Osteoblast (primary cell): Measurements from ENCODE around the gene CHST15. TPM values are rescaled to one million over a fixed set of nuclear protein-coding genes. Genes with fewer than 3 reads are reported as not detected.

ENCODE experiments used
- DNase-seq: peaks from one replicate; pipeline ENCODE4 v3.0.0; 2011; ENCODE audit warnings: low spot score, mixed read lengths; ENCODE audit not compliant: insufficient read length; ENCODE audit errors: missing footprints
- H2AFZ ChIP-seq: 2 replicates; pipeline ENCODE4 v1.6.0; 2011; ENCODE audit warnings: mild to moderate bottlenecking, low read length
- H3K27ac ChIP-seq: 2 replicates; pipeline ENCODE4 v1.5.1; 2011; ENCODE audit warnings: mild to moderate bottlenecking, low read depth, low read length, moderate library complexity
- H3K27me3 ChIP-seq: 2 replicates; pipeline ENCODE4 v1.6.0; 2012; ENCODE audit warnings: mild to moderate bottlenecking, control low read depth, inconsistent platforms, low read length, moderate library complexity; ENCODE audit not compliant: insufficient read depth
- H3K36me3 ChIP-seq: 2 replicates; pipeline ENCODE4 v1.5.1; 2011; ENCODE audit warnings: mild to moderate bottlenecking, low read length, control low read depth, moderate library complexity; ENCODE audit not compliant: insufficient read depth
- H3K4me1 ChIP-seq: 2 replicates; pipeline ENCODE4 v1.5.1; 2011; ENCODE audit warnings: mild to moderate bottlenecking, low read length, control low read depth, moderate library complexity; ENCODE audit not compliant: insufficient read depth
- H3K4me2 ChIP-seq: 2 replicates; pipeline ENCODE4 v1.6.0; 2011; ENCODE audit warnings: mild to moderate bottlenecking, low read length; ENCODE audit not compliant: insufficient read depth
- H3K4me3 ChIP-seq: fragments of 200-600 bp; sonication (generic); 3 replicates; pipeline ENCODE4 v1.5.1; 2012; ENCODE audit warnings: mild to moderate bottlenecking, low read length, inconsistent platforms; ENCODE audit not compliant: insufficient read depth
- H3K79me2 ChIP-seq: 2 replicates; pipeline ENCODE4 v1.6.0; 2012; ENCODE audit warnings: mild to moderate bottlenecking, low read length, control low read depth, inconsistent platforms; ENCODE audit not compliant: insufficient read depth
- H3K9me3 ChIP-seq: 2 replicates; pipeline ENCODE4 v1.5.1; 2011; ENCODE audit warnings: low read depth, low read length, control low read depth
- H4K20me1 ChIP-seq: 2 replicates; pipeline ENCODE4 v1.6.0; 2012; ENCODE audit warnings: mild to moderate bottlenecking, low read length, control low read depth; ENCODE audit not compliant: insufficient read depth
- CTCF ChIP-seq: IDR thresholded peaks from 2 replicates; pipeline ENCODE4 v1.5.1; 2011; ENCODE audit warnings: mild to moderate bottlenecking, low read depth, low read length, moderate library complexity; ENCODE audit errors: extremely low read depth
- total RNA-seq: library from RNA; depleted of rRNA; stranded (reverse); fragments of >200 nt; gene quantifications from 2 replicates; pipeline ENCODE4 v1.2.3, GENCODE V29; 2012

The CHST15 gene
- total RNA-seq, 1 donor, result 22.8 TPM

- DNase-seq, result peak; percentile 17
- Histone ChIP-seq H3K4me2 (no peak overlapping the region), H3K9me3 (no peaks in the 10 kb centered on the region), H2AFZ (no peak overlapping the region), H3K36me3 (peaks cover 4% of the 10 kb centered on the region), H3K27me3 (no peaks in the 10 kb centered on the region), H3K27ac (no peak overlapping the region), H3K79me2 (no peaks in the 10 kb centered on the region), H4K20me1 (no peaks in the 10 kb centered on the region), H3K4me1 (peaks cover 26% of the 10 kb centered on the region), H3K4me3 (no peak overlapping the region)
- TF ChIP-seq CTCF, result no peak
These were observed 88.3 kb downstream of the CHST15 start for GRCh38 chr10:124005091-124005490.

GRCh38 chr10:124004663-124005004, 88.8 kb downstream of the CHST15 start:
- Histone ChIP-seq H3K79me2 (no peaks in the 10 kb centered on the region), H3K27ac (no peak overlapping the region), H3K4me1 (peaks cover 28% of the 10 kb centered on the region), H2AFZ (no peak overlapping the region), H3K9me3 (no peaks in the 10 kb centered on the region), H3K4me3 (no peak overlapping the region), H3K4me2 (no peak overlapping the region), H3K36me3 (peaks cover 3% of the 10 kb centered on the region), H3K27me3 (no peaks in the 10 kb centered on the region), H4K20me1 (no peaks in the 10 kb centered on the region)
- no peak for DNase-seq
- TF ChIP-seq CTCF, result no peak

- Histone ChIP-seq H2AFZ (no peak overlapping the region), H4K20me1 (no peaks in the 10 kb centered on the region), H3K27ac (no peak overlapping the region), H3K4me1 (peaks cover 28% of the 10 kb centered on the region), H3K79me2 (no peaks in the 10 kb centered on the region), H3K4me3 (no peak overlapping the region), H3K4me2 (no peak overlapping the region), H3K27me3 (no peaks in the 10 kb centered on the region), H3K9me3 (no peaks in the 10 kb centered on the region), H3K36me3 (no peaks in the 10 kb centered on the region)
- TF ChIP-seq CTCF, result no peak
- DNase-seq, result no peak
These were observed 89.3 kb downstream of the CHST15 start for GRCh38 chr10:124003871-124004662.

GRCh38 chr10:124003481-124003870, 89.9 kb downstream of the CHST15 start:
- Histone ChIP-seq H3K27ac (no peak overlapping the region), H4K20me1 (no peaks in the 10 kb centered on the region), H3K4me1 (peaks cover 31% of the 10 kb centered on the region), H3K9me3 (no peaks in the 10 kb centered on the region), H3K27me3 (no peaks in the 10 kb centered on the region), H3K36me3 (no peaks in the 10 kb centered on the region), H3K79me2 (no peaks in the 10 kb centered on the region), H3K4me3 (no peak overlapping the region), H2AFZ (no peak overlapping the region), H3K4me2 (no peak overlapping the region)
- no peak for TF ChIP-seq CTCF
- peak; percentile 61 for DNase-seq
